Thyroid gland (tissue), 4 donors: ENCODE measurements around the gene SYNE3. TPM values are rescaled to one million over a fixed set of nuclear protein-coding genes. Genes with fewer than 3 reads are reported as not detected.

Experiments
- DNase-seq, 2 donors: peaks; one replicate each; pipeline ENCODE4 v3.0.0-alpha.2; 2019
- H3K27ac ChIP-seq, 3 donors: fragments of 200-600 bp; sonication (generic); 1 replicate in 2 of 3; 2 replicates in 1 of 3; pipeline ENCODE4 v1.5.1; 2016 to 2019; ENCODE audit warnings: mild to moderate bottlenecking in 1 of 3, moderate library complexity in 1 of 3
- H3K27me3 ChIP-seq: fragments of 200-600 bp; sonication (generic); one replicate; pipeline ENCODE4 v1.5.1; 2019
- H3K36me3 ChIP-seq, 2 donors: fragments of 200-600 bp; sonication (generic); one replicate each; pipeline ENCODE4 v1.5.1; 2016 to 2019
- H3K4me1 ChIP-seq, 2 donors: fragments of 200-600 bp; sonication (generic); one replicate each; pipeline ENCODE4 v1.5.1; 2017 to 2019
- H3K4me3 ChIP-seq, 3 donors: fragments of 200-600 bp; sonication (generic); replicated peaks in 1 of 3; 1 replicate in 2 of 3; 2 replicates in 1 of 3; pipeline ENCODE4 v1.5.1; 2016; ENCODE audit warnings: mild to moderate bottlenecking in 1 of 3
- H3K9me3 ChIP-seq: fragments of 200-600 bp; sonication (generic); one replicate; pipeline ENCODE4 v1.5.1; 2017
- CTCF ChIP-seq, 6 experiments: fragments of 200-600 bp in 3 of 6; fragments of 450-650 bp in 3 of 6; sonication (generic) in 3 of 6; IDR thresholded peaks; one replicate each; pipeline ENCODE4 v1.5.1; 2016 to 2019; ENCODE audit warnings: antibody characterized with exemption in 6 of 6, mild to moderate bottlenecking in 2 of 6, inconsistent platforms in 1 of 6, moderate library complexity in 1 of 6
- POLR2A ChIP-seq, 2 donors: fragments of 450-650 bp; IDR thresholded peaks; one replicate each; pipeline ENCODE4 v1.6.1; 2017; ENCODE audit warnings: antibody characterized with exemption in 2 of 2, mild to moderate bottlenecking in 2 of 2, moderate library complexity in 1 of 2
- WGBS, 2 donors: methylation state at CpG; one replicate each; pipeline ENCODE4 v1.1.5; 2017; 5-methylcytosine and 5-hydroxymethylcytosine counted together
- intact Hi-C: fragments of 100-400 bp; cut with DNase I; formaldehyde crosslinking; loops from one replicate; pipeline ENCODE4 v1.15.1; 2023
- total RNA-seq, 4 donors: library from RNA; depleted of rRNA; stranded (reverse); fragments of >200 nt; gene quantifications; one replicate each; pipeline ENCODE4 v1.2.3, GENCODE V29; 2016

SYNE3 gene
- total RNA-seq, 4 donors from 2014 or later = 9.7 to 21.9 (median 17.6) TPM

- intact Hi-C loops = no loop called here
- DNase-seq = no peak
- 56 to 66% methylated on average over 5 of the region's 5 CpGs for WGBS, 2 donors
- TF ChIP-seq POLR2A (IDR thresholded peaks at IDR 0.05) = no peak
- no peak for TF ChIP-seq CTCF (IDR thresholded peaks at IDR 0.05)
- Histone ChIP-seq H3K27ac (peak overlapping the region in 1 of 3 donors; percentile 66), H3K36me3 (no peaks in the 10 kb centered on the region), H3K4me1 (peaks cover 32 to 33% of the 10 kb centered on the region in 2 donors), H3K4me3 (no peak overlapping the region), H3K27me3 (no peaks in the 10 kb centered on the region), H3K9me3 (no peaks in the 10 kb centered on the region)
Observed at GRCh38 chr14:95525999-95526398, 9.5 kb upstream of the SYNE3 start.

GRCh38 chr14:95524706-95525512 lies 8.5 kb upstream of the SYNE3 start:
- H3K4me3 ChIP-seq = no peak overlapping the region
- H3K9me3 ChIP-seq = no peaks in the 10 kb centered on the region
- no peaks in the 10 kb centered on the region for H3K36me3 ChIP-seq
- 86 to 92% methylated on average over 6 of the region's 6 CpGs for WGBS, 2 donors
- DNase-seq = no peak
- peak overlapping the region in 2 of 3 donors; percentile 67 to 74 for H3K27ac ChIP-seq
- H3K27me3 ChIP-seq = no peaks in the 10 kb centered on the region
- peaks cover 32 to 38% of the 10 kb centered on the region in 2 donors for H3K4me1 ChIP-seq
- intact Hi-C loops = no loop called here
- TF ChIP-seq POLR2A (IDR thresholded peaks at IDR 0.05) (no peak), CTCF (IDR thresholded peaks at IDR 0.05) (no peak)

- 19 to 22% methylated on average over 11 of the region's 11 CpGs for WGBS, 2 donors
- Histone ChIP-seq H3K36me3 (no peaks in the 10 kb centered on the region), H3K27me3 (no peaks in the 10 kb centered on the region), H3K27ac (peak overlapping the region; percentile 62 to 74 (median 67)), H3K4me1 (peaks cover 32 to 43% of the 10 kb centered on the region in 2 donors), H3K9me3 (no peaks in the 10 kb centered on the region), H3K4me3 (no peak overlapping the region)
- intact Hi-C loops = no loop called here
- DNase-seq = peak; percentile 71 to 79
- TF ChIP-seq POLR2A (IDR thresholded peaks at IDR 0.05) (no peak), CTCF (IDR thresholded peaks at IDR 0.05) (peak in 3 of 6 experiments; percentile 18 to 40 (median 29))
Observed at GRCh38 chr14:95523815-95524448, 7.5 kb upstream of the SYNE3 start.

- TF ChIP-seq CTCF (IDR thresholded peaks at IDR 0.05) (no peak), POLR2A (IDR thresholded peaks at IDR 0.05) (no peak)
- peak; percentile 45 to 55 for DNase-seq
- intact Hi-C loops = no loop called here
- no peaks in the 10 kb centered on the region for H3K36me3 ChIP-seq
- WGBS, 2 donors = 25 to 38% methylated on average over 12 of the region's 12 CpGs
- H3K27ac ChIP-seq = peak overlapping the region; percentile 62 to 74 (median 67)
- no peaks in the 10 kb centered on the region for H3K9me3 ChIP-seq
- H3K27me3 ChIP-seq = no peaks in the 10 kb centered on the region
- peaks cover 32 to 47% of the 10 kb centered on the region in 2 donors for H3K4me1 ChIP-seq
- H3K4me3 ChIP-seq = no peak overlapping the region
Observed at GRCh38 chr14:95523051-95523814, 6.8 kb upstream of the SYNE3 start.
